ENCODE results near the gene PDCL3.

PDCL3 gene

GRCh38 chr2:100562613-100563406, at the start of gene PDCL3:
TSS of gene PDCL3 (plus strand) at chr2:100562993. CDS start at chr2:100563068, 75 bp downstream.
- DNase-seq, result peak; percentile 98

- DNase-seq, result no peak
Measured at GRCh38 chr2:100513650-100514049, 49.1 kb upstream of the PDCL3 start.

DNA sequence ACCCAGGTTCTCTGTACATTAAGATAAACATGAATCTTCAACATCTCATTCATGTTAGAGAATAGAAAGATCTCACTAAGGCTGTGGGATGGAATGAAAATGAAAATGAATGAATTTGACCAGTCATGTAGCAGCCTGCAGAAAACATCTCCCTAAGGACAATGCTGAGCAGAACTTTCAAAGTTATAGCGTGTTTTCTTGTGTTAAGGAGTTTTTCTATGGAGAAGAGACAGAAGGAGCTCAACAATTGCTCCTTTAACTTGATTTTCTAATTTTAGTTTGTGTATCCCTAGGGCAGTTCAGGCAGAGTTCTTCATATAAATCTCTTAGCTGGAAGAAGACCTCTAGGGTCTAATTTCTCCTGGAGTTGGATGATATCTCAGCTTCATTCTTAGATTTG, 45.2 kb upstream of the PDCL3 start:
- no peak for DNase-seq

GRCh38 chr2:100518801-100519200, 44.0 kb upstream of the PDCL3 start:
- DNase-seq, result no peak

DNA sequence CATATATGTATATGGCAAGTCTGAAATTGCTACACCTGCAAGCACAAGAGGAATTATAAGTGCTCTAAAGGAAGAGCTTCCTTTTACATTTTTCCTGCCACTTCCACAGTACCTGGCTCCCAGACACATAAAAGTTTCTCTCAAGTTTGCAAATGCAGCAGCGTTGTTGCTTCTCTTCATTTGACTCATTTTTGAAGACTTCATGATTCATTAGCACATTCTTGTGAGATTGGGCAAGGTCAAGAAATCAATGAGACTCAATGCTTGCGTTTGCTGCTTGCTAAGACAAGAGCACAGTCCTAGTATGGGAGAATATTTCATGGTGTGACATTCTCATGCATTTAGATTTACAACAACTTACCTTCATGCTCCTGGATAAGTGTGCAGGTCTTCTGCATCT, 42.6 kb upstream of the PDCL3 start:
- DNase-seq, result peak; percentile 2

DNA sequence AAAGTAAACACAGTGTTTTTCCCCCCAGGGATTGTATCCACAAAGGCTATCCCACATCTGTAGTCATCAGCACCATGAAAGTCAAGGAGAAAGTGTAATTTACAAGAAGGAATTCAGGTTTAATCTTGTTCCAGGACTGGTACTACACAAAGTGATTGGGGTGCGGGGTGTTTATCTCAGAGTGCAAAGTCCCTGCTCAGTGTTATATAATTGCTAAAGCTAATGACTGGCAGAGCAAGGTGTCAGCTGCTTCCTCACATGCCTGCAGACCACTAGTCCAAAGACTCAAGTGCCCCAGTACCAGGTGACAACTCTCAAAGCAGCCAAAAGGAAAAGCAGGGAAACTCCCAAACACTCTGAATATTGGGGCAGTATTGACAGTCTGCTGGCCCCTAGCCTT, 40.4 kb upstream of the PDCL3 start:
- no peak for DNase-seq

GRCh38 chr2:100524331-100524730, 38.5 kb upstream of the PDCL3 start:
- DNase-seq, result peak; percentile 2

DNA sequence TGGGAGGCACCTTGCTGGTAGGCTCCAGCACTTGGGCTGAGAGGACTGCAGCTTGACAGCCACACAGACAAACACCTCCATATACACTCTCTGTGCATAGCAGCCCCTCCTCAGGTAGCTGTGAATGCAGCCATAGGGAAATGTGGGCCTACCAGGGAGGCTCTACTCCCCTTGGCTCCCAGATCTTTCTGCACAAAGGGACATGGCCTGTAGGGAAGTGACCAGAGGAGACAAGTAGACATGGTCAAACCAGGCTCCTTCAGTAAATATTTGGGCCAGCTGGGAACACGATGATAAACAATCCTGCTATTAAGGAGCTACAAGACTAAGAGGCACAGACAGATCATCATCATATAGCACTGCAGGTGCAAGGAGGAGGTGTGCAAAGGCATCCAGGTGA, 35.9 kb upstream of the PDCL3 start:
- DNase-seq, result no peak

GRCh38 chr2:100527440-100528015, 35.3 kb upstream of the PDCL3 start:
- no peak for DNase-seq

DNA sequence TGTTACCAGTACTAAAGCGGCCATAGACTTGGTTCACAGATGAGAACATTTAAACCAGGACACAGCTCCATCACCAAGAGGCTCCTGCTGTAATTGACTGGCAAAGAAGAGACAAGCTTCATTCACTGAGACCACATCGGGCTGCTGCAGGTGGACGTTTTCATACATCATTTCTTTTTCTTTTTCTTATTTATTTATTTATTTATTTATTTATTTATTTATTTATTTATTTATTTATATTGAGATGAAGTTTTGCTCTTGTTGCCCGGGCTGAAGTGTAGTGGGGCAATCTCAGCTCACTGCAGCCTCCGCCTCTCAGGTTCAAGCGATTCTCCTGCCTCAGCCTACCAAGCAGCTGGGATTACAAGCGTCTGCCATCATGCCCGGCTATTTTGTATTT, 33.6 kb upstream of the PDCL3 start:
- DNase-seq, result no peak

GRCh38 chr2:100529900-100530299, 32.9 kb upstream of the PDCL3 start:
- no peak for DNase-seq

- DNase-seq, result no peak
Measured at GRCh38 chr2:100535855-100536254, 26.9 kb upstream of the PDCL3 start.

DNA sequence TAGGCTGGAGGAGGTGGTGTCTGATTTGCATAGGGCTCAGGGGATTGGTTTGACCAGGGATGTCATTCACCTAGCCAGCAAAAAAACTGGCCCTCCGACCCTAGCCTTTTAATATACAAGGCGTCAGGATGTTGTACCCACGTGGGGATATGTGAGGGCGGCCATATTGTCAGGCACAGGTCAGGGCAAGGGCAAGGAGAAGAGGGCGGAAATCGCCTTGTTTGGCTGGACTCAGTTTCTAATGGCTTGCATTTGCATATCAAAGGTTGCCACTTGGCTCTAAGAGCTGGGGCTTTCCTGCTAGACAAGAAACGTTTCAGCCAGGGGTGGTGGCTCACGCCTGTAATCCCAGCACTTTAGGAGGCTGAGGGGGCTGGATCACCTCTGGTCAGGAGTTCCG, 24.9 kb upstream of the PDCL3 start:
- DNase-seq, result no peak

DNA sequence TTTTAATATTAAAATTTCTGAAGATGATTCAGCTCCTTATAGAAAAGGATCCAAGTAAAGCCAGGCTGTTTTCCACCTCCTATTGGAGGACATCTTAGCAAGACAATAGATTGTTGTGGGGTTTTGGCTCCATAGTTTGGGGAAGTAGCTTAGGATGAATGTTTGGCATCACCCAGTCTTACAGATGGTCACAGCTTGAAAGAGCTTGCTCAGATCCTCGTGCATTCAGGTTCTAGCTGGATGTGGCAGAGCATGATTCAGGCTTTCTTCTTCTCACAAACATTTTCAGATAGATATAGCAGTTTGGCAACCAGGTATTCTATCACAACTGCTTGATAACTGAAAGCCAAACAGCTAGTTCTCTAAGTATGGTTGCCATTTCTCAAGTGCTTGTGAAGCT, 23.6 kb upstream of the PDCL3 start:
- DNase-seq, result no peak

DNA sequence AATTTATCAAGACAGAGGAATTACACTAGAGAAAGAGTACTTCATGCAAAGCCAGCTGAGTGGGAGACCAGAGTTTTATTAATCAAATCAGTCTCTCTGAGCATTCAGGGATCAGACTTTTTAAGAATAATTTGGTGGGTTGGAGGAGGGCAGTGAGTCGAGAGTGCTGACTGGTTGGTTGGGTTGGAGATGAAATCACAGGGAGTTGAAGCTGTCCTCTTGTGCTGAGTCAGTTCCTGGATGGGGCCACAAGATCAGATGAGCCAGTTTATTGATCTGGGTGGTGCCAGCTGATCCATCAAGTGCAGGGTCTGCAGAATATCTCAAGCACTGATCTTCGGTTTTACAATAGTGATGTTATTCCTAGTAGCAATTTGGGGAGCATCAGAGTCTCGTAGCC, 21.4 kb upstream of the PDCL3 start:
- DNase-seq, result no peak

GRCh38 chr2:100542418-100542817, 20.4 kb upstream of the PDCL3 start:
- DNase-seq, result no peak

GRCh38 chr2:100544911-100545596, 17.7 kb upstream of the PDCL3 start:
- no peak for DNase-seq

GRCh38 chr2:100546469-100546868, 16.3 kb upstream of the PDCL3 start:
- no peak for DNase-seq

GRCh38 chr2:100548771-100549170, 14.0 kb upstream of the PDCL3 start:
- DNase-seq, result no peak

DNA sequence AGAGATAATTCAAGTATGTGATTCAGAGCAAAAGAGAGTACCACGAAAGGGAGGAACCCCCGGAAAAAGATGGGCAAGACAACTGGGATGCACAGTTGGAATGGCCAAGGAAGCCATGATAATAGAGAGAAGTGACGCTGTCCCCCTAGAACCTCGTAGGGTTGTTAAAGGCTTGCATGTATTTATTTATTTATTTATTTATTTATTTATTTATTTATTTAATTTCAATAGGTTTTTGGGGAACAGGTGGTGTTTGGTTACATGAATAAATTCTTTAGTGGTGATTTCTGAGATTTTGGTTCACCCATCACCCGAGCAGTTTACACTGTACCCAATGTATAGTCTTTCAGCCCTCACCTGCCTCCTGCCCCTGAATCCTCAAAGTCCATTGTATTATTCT, 11.5 kb upstream of the PDCL3 start:
- DNase-seq, result no peak

DNA sequence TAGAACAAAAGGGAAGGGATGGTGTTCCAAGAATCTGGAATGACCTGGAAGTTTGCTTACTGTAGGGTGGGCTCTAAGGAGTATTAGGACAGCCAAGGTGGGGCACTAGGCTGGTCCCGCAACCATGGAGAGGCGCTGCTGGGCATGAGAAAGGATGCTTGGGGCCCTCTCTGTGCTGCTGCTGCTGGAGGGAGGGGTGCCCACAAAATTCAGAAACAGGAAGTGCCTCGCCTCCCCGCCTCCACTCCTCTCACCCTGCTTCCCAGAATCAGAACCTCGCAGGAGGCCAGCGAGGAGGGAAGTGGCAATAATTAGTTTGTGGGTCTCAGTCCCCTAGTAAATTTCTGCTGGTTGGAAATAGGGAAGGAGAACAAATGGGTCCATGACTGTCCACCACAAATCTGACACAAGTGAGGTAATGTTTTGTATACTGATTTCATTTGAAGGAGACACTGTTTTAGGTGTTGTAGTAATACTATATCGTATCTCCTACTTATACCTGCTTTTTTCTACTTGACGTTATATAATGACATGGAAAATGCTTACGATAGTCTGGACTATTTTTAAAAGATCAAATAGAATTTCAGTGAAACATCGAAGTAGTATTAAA, 7.9 kb upstream of the PDCL3 start:
- peak; percentile 30 for DNase-seq

GRCh38 chr2:100556746-100557145, 6.0 kb upstream of the PDCL3 start:
- no peak for DNase-seq

DNA sequence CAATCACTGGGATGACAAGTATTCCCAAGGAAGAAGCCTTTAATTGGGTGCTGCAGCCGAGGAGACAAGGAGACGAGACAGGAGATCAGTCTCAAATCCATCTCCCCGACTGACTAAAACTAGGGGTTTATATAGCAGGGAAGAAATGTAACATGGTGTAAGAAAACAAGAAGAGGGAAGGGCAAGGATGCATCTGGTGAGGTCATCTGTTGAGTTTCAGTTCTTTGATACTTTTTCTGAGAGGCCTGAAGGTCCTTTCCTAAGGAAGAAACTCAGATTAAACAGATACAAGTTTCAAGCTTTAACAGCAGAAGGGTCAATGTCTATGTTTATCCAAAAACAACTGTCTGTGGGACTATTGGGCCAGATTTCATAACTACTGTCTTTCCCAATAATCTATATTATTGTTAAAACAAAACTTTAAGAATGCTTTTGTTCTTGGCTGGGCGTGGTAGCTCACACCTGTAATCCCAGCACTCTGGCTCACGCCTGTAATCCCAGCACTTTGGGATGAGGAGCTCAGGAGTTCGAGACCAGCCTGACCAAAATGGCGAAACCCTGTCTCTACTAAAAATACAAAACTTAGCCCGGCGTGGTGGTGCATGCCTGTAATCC, 2.5 kb upstream of the PDCL3 start:
- no peak for DNase-seq
